GM23338 (cell line): ENCODE measurements around the gene ANKRD31.

Experiments
- CREB1 ChIP-seq: fragments of 250-450 bp; sonication (Bioruptor Pico); IDR thresholded peaks from 2 replicates; pipeline ENCODE4 v1.5.0; 2020; ENCODE audit warnings: low read depth, mild to moderate bottlenecking, moderate library complexity
- CTCF ChIP-seq, 2 experiments: fragments of 200-600 bp in 1 of 2; sonication (generic) in 1 of 2; conservative IDR thresholded peaks; 2 replicates each; pipeline versions ENCODE4 v1.5.1 to v1.6.1; 2016 to 2017; ENCODE audit warnings: antibody characterized with exemption in 2 of 2, low read depth in 2 of 2, mild to moderate bottlenecking in 2 of 2, moderate library complexity in 1 of 2
- EZH2 ChIP-seq: fragments of 200-600 bp; sonication (generic); IDR thresholded peaks from one replicate; pipeline ENCODE4 v1.8.0; 2017; ENCODE audit warnings: antibody characterized with exemption, mild to moderate bottlenecking, low read depth; ENCODE audit not compliant: unreplicated experiment
- REST ChIP-seq: IDR thresholded peaks from one replicate; pipeline ENCODE4 v1.6.1; 2018; ENCODE audit warnings: antibody characterized with exemption; ENCODE audit not compliant: unreplicated experiment

GRCh38 chr5:75169516-75169915, 67.2 kb downstream of the ANKRD31 start:
- no peak for TF ChIP-seq REST
- no peak for TF ChIP-seq CREB1 (CRISPR knock-in tag)
- TF ChIP-seq EZH2, result no peak
- no peak for TF ChIP-seq CTCF (conservative IDR thresholded peaks at IDR 0.05; ENCODE audit: low read depth in 2 of 2)
